A549 (cell line): Measurements from ENCODE around the gene TNFRSF1B. TPM values are rescaled to one million over a fixed set of nuclear protein-coding genes. Genes with fewer than 3 reads are reported as not detected.

Experiments
- ATAC-seq, 2 experiments: fragments of 200-7000 bp in 1 of 2; fragments of >200 bp in 1 of 2; cut with Nextera tagmentation in 1 of 2; cut with Tn5 transposase in 1 of 2; 3 replicates each; pipeline versions ENCODE4 v1.8.0 to v1.9.1; 2018 to 2020; ENCODE audit warnings: mild to moderate bottlenecking in 1 of 2, moderate library complexity in 1 of 2
- CTCF ChIA-PET: fragments of 300-600 bp; sonication (Branson Sonifier 250); formaldehyde crosslinking; extraction: SDS; loops from one replicate; lab custom pipeline; 2021; ENCODE audit warnings: antibody characterized with exemption, inconsistent platforms; lab: Yijun Ruan, JAX
- POLR2A ChIA-PET: fragments of 350-600 bp; formaldehyde crosslinking; extraction: SDS; loops from one replicate; lab custom pipeline; 2021; ENCODE audit warnings: antibody characterized with exemption, inconsistent platforms; lab: Yijun Ruan, JAX
- DNase-seq, 2 experiments: peaks; one replicate each; pipeline versions ENCODE4 v3.0.0 to v3.0.0-alpha.2; 2011 to 2016; ENCODE audit warnings: low read depth in 1 of 2, low spot score in 1 of 2
- FAIRE-seq: peaks from 2 replicates; lab custom pipeline; 2011; peaks lifted over from hg19 to GRCh38; lab: Jason Lieb, UNC
- H3K27ac ChIP-seq, 2 experiments: fragments of >200 bp; sonication (Bioruptor Twin); formaldehyde crosslinking; 3 replicates each; pipeline ENCODE4 v1.5.1; 2016 to 2017
- H3K4me1 ChIP-seq: fragments of >200 bp; sonication (Bioruptor Twin); formaldehyde crosslinking; 3 replicates; pipeline ENCODE4 v1.6.1; 2016
- H3K4me2 ChIP-seq: fragments of >200 bp; sonication (Bioruptor Twin); formaldehyde crosslinking; 3 replicates; pipeline ENCODE4 v1.6.1; 2016
- H3K4me3 ChIP-seq: fragments of >200 bp; sonication (Bioruptor Twin); formaldehyde crosslinking; 3 replicates; pipeline ENCODE4 v1.5.1; 2016
- H3K9me3 ChIP-seq: fragments of >200 bp; sonication (Bioruptor Twin); formaldehyde crosslinking; 3 replicates; pipeline ENCODE4 v1.6.1; 2016
- CBX8 ChIP-seq: fragments of 200-600 bp; sonication (generic); IDR thresholded peaks from 2 replicates; pipeline ENCODE4 v1.6.1; 2016
- CEBPB ChIP-seq, 2 experiments: fragments of >200 bp in 1 of 2; sonication (Bioruptor Twin) in 1 of 2; formaldehyde crosslinking in 1 of 2; IDR thresholded peaks; 2 replicates each; pipeline ENCODE4 v1.6.1; 2012 to 2016
- CHD4 ChIP-seq: fragments of 200-600 bp; sonication (generic); IDR thresholded peaks from 2 replicates; pipeline ENCODE4 v1.6.1; 2016; ENCODE audit warnings: antibody characterized with exemption, mild to moderate bottlenecking, borderline replicate concordance
- EHF ChIP-seq: fragments of 250-450 bp; sonication (Bioruptor Pico); IDR thresholded peaks from 2 replicates; pipeline ENCODE4 v1.5.0; 2020; ENCODE audit warnings: mild to moderate bottlenecking
- EP300 ChIP-seq, 2 experiments: fragments of >200 bp; sonication (Bioruptor Twin); formaldehyde crosslinking; IDR thresholded peaks; 2 replicates in 1 of 2; 3 replicates in 1 of 2; pipeline ENCODE4 v1.6.1; 2016 to 2017
- FOXS1 ChIP-seq: fragments of 250-450 bp; sonication (Bioruptor Pico); IDR thresholded peaks from 2 replicates; pipeline ENCODE4 v1.5.0; 2020; ENCODE audit warnings: mild to moderate bottlenecking, moderate library complexity
- HEYL ChIP-seq: fragments of 250-450 bp; sonication (Bioruptor Pico); IDR thresholded peaks from 2 replicates; pipeline ENCODE4 v1.8.0; 2021; ENCODE audit warnings: mild to moderate bottlenecking, moderate library complexity
- HMGXB4 ChIP-seq: fragments of 250-450 bp; sonication (Bioruptor Pico); IDR thresholded peaks from 2 replicates; pipeline ENCODE4 v1.5.0; 2021; ENCODE audit warnings: mild to moderate bottlenecking, moderate library complexity, borderline replicate concordance
- HOXB13 ChIP-seq: fragments of 250-450 bp; sonication (Bioruptor Pico); IDR thresholded peaks from 2 replicates; pipeline ENCODE4 v1.5.0; 2020; ENCODE audit warnings: low read depth, mild to moderate bottlenecking, moderate library complexity
- MAX ChIP-seq: IDR thresholded peaks from 2 replicates; pipeline ENCODE4 v1.6.1; 2012
- NPAS2 ChIP-seq: fragments of 250-450 bp; sonication (Bioruptor Pico); IDR thresholded peaks from 2 replicates; pipeline ENCODE4 v1.8.0; 2022; ENCODE audit warnings: mild to moderate bottlenecking, moderate library complexity, borderline replicate concordance
- PBX3 ChIP-seq: IDR thresholded peaks from 2 replicates; pipeline ENCODE4 v1.6.1; 2012
- PHF8 ChIP-seq: fragments of 200-600 bp; sonication (generic); IDR thresholded peaks from 2 replicates; pipeline ENCODE4 v1.6.1; 2016; ENCODE audit warnings: low read depth, mild to moderate bottlenecking, antibody characterized with exemption, moderate library complexity, borderline replicate concordance
- REST ChIP-seq: fragments of 200-600 bp; sonication (generic); IDR thresholded peaks from 2 replicates; pipeline ENCODE4 v1.6.1; 2016; ENCODE audit warnings: antibody characterized with exemption, mild to moderate bottlenecking, moderate library complexity
- TP53 ChIP-seq: fragments of 250-450 bp; sonication (Bioruptor Pico); IDR thresholded peaks from 2 replicates; pipeline ENCODE4 v1.5.0; 2021; ENCODE audit warnings: mild to moderate bottlenecking, moderate library complexity
- ZFP36 ChIP-seq: fragments of 450-650 bp; IDR thresholded peaks from 2 replicates; pipeline ENCODE4 v1.6.1; 2014; ENCODE audit warnings: borderline replicate concordance; ENCODE audit not compliant: partially characterized antibody
- ZSCAN20 ChIP-seq: fragments of 250-450 bp; sonication (Bioruptor Pico); IDR thresholded peaks from 2 replicates; pipeline ENCODE4 v1.8.0; 2022; ENCODE audit warnings: mild to moderate bottlenecking, moderate library complexity
- WGBS: methylation state at CpG from one replicate; pipeline ENCODE4 v1.1.6; 2017; ENCODE audit errors: missing lambda C conversion rate; 5-methylcytosine and 5-hydroxymethylcytosine counted together
- polyA plus RNA-seq, 4 experiments: library from polyadenylated mRNA; depleted of rRNA in 3 of 4; stranded (reverse); fragments of >200 nt; fragmentation: RNase III in 1 of 4; extraction: RNeasy Plus Mini Kit Qiagen cat#74134 plus additional on column Dnase treatment in 1 of 4; gene quantifications; 2 replicates in 3 of 4; 3 replicates in 1 of 4; pipeline ENCODE4 v1.2.3, GENCODE V29; 2011 to 2017

The TNFRSF1B gene
- polyA plus RNA-seq, 2 of the 4 experiments (the other 2 are of a cell fraction) = 0.05 to 0.06 TPM

GRCh38 chr1:12173041-12173509 is 6.3 kb downstream of the TNFRSF1B start:
- TF ChIP-seq EP300 (IDR thresholded peaks at IDR 0.05) = no peak
- no peak for TF ChIP-seq MAX
- TF ChIP-seq FOXS1 (CRISPR knock-in tag) = no peak
- no peak for TF ChIP-seq PBX3
- no peak for TF ChIP-seq CHD4
- TF ChIP-seq EHF = no peak
- no peak for TF ChIP-seq HMGXB4 (CRISPR knock-in tag)
- TF ChIP-seq HEYL (CRISPR knock-in tag) = no peak
- no peak for TF ChIP-seq ZSCAN20
- TF ChIP-seq NPAS2 (CRISPR knock-in tag) = no peak
- TF ChIP-seq PHF8 = no peak
- no peak for TF ChIP-seq CBX8
- no peak for TF ChIP-seq TP53 (CRISPR knock-in tag)
- TF ChIP-seq REST = no peak
- TF ChIP-seq, all 56 proteins: peak for 0
- no peak for ATAC-seq
- ChIA-PET CTCF (interaction anchor here (0.9 kb wide), 2 partner anchors 10 to 49 kb away, joined by 3 read pairs; no protein-coding TSS in a partner anchor), POLR2A (no interaction called here)
- no peak for DNase-seq
- Histone ChIP-seq H3K4me1 (no peaks in the 10 kb centered on the region; the same call in 2 of the 3 replicates), H3K4me2 (no peak overlapping the region), H3K4me3 (no peak overlapping the region), H3K9me3 (no peaks in the 10 kb centered on the region), H3K27ac (no peak overlapping the region)
- no peak for FAIRE-seq
- WGBS = 55% methylated on average over 3 of the region's 3 CpGs

- no peak for ATAC-seq
- ChIA-PET POLR2A (no interaction called here), CTCF (interaction anchor here (0.9 to 1.3 kb wide), 3 partner anchors 10 to 49 kb away, joined by 3 read pairs; no protein-coding TSS in a partner anchor)
- no peak for FAIRE-seq
- TF ChIP-seq CEBPB (IDR thresholded peaks at IDR 0.05) (no peak), HOXB13 (no peak), PBX3 (no peak), TP53 (CRISPR knock-in tag) (no peak), ZFP36 (no peak), EP300 (IDR thresholded peaks at IDR 0.05) (no peak)
- Histone ChIP-seq H3K4me2 (no peak overlapping the region), H3K4me1 (peaks cover 4% of the 10 kb centered on the region; the same call in 1 of the 3 replicates), H3K9me3 (no peaks in the 10 kb centered on the region), H3K4me3 (no peak overlapping the region), H3K27ac (no peak overlapping the region)
- DNase-seq = no peak
- 73% methylated on average over 6 of the region's 11 CpGs for whole genome bisulfite sequencing
Measured at GRCh38 chr1:12173631-12174121, 6.9 kb downstream of the TNFRSF1B start.
